Fibroblast of mammary gland (primary cell): ENCODE measurements around the gene PHRF1.
A peak's percentile ranks its signal among the peaks of the same experiment; 100 is the strongest.
"Not testable (repeated sequence)": the region's sequence is repeated elsewhere in the genome, so short reads cannot be mapped to it uniquely, and the experiment has no call there.

ENCODE experiments used
- DNase-seq: peaks from one replicate; pipeline ENCODE4 v3.0.0-alpha.2; 2010; ENCODE audit warnings: low read depth
- H3K4me3 ChIP-seq: 2 replicates; pipeline ENCODE4 v1.5.1; 2011; ENCODE audit warnings: low read depth, mild to moderate bottlenecking, low read length, moderate library complexity; ENCODE audit not compliant: control insufficient read depth
- CTCF ChIP-seq: conservative IDR thresholded peaks from 2 replicates; pipeline ENCODE4 v1.5.1; 2011; ENCODE audit warnings: low read depth, low read length, inconsistent platforms; ENCODE audit not compliant: control insufficient read depth, insufficient read depth

PHRF1 gene

DNA sequence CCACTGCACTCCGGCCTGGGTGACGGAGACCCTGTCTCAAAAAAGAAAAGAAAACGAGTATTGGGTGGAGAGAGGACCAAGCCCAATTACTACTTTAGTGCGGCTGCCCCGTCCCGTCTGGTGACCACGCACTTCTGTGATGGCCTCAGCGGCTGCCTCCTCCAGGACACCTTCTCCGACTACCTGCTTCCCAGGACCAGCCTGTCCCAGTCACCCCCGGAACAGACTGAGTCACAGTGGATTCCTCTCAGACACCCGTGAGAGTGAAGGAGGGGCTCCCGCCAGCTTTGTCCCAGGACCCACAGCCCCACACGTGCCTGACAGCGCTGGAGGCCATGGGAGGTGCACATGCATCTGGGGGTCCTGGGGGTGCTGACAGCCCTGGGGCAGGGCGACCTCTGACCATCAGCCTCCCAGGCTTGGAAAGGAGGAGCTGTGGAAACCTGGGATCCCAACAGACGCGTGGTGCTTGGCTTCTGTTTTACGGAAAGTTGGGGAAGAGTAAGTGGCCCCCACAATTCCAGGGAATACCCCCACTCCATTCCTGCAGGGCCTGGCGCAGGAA lies 65.6 kb downstream of the PHRF1 start:
- no peak overlapping the region for H3K4me3 ChIP-seq
- no peak for TF ChIP-seq CTCF
- no peak for DNase-seq

DNA sequence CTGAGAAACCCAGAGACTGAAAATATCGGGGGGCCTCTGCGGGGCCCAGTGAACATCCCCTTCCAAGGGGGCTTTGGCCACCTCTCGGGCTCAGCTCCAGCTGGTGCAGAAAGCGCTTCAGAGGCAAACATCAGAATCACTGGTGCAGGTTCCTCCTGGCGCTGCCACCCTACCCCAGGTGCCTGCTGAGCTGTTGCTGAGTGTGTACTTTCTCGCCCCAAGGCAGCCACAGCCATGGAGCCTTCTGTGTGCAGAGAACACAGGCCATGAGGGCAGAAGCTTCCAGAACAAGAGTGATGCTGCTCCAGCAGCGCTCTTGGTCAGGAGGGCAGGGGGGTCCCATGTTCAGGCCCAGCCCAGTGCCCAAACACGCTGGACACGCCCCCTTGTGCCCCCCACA lies 67.1 kb downstream of the PHRF1 start:
- TF ChIP-seq CTCF: no peak
- no peak for DNase-seq
- H3K4me3 ChIP-seq: no peak overlapping the region

- H3K4me3 ChIP-seq: no peak overlapping the region
- no peak for DNase-seq
- TF ChIP-seq CTCF: no peak
Observed at GRCh38 chr11:643849-644738, 67.8 kb downstream of the PHRF1 start.

DNA sequence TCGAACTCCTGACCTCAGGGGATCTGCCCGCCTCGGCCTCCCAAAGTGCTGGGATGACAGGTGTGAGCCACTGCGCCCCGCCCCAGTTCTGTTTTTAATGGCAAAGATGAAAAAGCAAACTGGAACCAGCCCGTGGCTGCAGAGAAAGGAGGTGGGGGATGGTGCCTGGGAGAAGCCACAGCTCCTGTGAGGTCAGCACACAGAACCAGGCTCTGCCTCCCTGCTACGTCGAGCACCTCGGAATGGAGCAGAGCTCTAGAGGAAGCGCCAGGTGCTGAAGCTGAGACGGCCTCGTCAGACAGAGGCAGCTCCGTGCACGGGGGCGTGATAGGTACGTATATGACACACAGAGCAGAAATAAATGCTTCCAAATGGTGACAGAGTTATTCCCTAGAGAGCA lies 69.3 kb downstream of the PHRF1 start:
- H3K4me3 ChIP-seq: no peak overlapping the region
- TF ChIP-seq CTCF: no peak
- no peak for DNase-seq

GRCh38 chr11:646214-646613 lies 69.9 kb downstream of the PHRF1 start:
- DNase-seq: no peak
- TF ChIP-seq CTCF: no peak

GRCh38 chr11:647672-648158 lies 71.4 kb downstream of the PHRF1 start:
- H3K4me3 ChIP-seq: not testable (repeated sequence)

More at GRCh38 chr11:646214-646613, 69.9 kb downstream of the PHRF1 start:
- H3K4me3 ChIP-seq: no peak overlapping the region

DNA sequence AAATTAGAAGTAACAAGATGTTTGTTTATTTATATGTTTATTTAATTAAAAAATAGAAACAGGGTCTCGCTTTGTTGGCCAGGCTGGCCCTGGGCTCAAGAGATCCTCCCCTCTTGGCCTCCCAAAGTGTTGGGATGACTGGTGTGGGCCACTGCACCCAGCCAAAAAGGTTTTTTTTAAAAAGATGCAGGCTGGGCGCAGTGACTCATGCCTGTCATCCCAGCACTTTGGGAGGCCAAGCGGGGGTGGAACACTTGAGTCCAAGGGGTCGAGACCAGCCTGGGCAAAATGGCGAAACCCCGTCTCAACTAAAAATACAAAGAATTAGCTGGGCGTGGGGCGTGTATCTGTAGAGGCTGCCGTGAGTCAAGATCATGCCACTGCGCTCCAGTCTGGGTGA lies 74.2 kb downstream of the PHRF1 start:
- no peak overlapping the region for H3K4me3 ChIP-seq
- DNase-seq: peak; percentile 48
- TF ChIP-seq CTCF: no peak

More at GRCh38 chr11:647672-648158, 71.4 kb downstream of the PHRF1 start:
- DNase-seq: not testable (repeated sequence)

DNA sequence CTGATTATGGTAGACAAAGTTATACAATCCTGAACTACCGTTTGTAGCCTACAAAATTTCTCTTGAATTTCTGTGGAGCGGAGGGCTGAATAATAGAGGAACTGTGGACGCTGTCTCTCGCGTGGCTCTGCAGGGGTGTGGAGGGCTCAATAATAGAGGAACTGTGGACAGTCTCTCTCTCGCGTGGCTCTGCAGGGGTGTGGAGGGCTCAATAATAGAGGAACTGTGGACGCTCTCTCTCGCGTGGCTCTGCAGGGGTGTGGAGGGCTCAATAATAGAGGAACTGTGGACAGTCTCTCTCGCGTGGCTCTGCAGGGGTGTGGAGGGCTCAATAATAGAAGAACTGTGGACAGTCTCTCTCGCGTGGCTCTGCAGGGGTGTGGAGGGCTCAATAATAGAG lies 76.9 kb downstream of the PHRF1 start:
- DNase-seq, H3K4me3 ChIP-seq: not testable (repeated sequence)
